ENCODE data around the gene CAPZA3. TPM values are rescaled to one million over a fixed set of nuclear protein-coding genes. Genes with fewer than 3 reads are reported as not detected.

Gene CAPZA3
- total RNA-seq = not detected

DNA sequence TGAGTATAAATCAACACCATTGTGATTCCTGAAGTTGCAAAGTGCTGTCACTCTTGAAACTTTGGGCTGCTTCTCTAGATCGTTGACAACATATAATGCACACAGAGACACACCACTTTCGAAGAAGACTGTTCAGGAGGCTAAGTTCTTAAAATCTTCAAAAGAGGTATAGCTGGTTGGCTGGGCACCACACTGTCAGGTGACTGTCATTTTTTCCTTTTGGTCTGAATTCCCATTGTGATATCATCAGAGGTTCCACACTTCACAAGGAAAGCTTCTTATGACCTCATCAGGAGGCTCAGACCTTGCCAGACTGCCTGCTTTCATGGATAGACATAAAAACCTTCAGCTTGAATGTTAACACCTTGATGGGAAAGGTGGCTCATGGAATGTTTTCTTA is at the start of gene CAPZA3, which contains the start of gene PLCZ1:
TSS of gene CAPZA3 (plus strand) at position 301 of the 400 bp plus-strand sequence. CDS start 150 bp downstream, outside the sequence.
TSS of gene PLCZ1 (minus strand) at position 194 of the 400 bp plus-strand sequence. CDS start 641 bp downstream, outside the sequence.

Other genes with a start within 250 kb of the CAPZA3 start
- gene PLCZ1, start 107 bp upstream of the CAPZA3 start, total RNA-seq = not detected

Measured in parietal lobe (tissue), 1 donor.